ENCODE data around the gene RMC1. TPM values are rescaled to one million over a fixed set of nuclear protein-coding genes. Genes with fewer than 3 reads are reported as not detected.

RMC1 gene
- 10 to 100 TPM; 19.7 to 30.6 (median 23.8) TPM for total RNA-seq

GRCh38 chr18:23503038-23503962 is at the start of gene RMC1:
Gene RMC1, plus strand, starts transcription at chr18:23503511. Its CDS starts 108 bp downstream, at chr18:23503619.
- ATAC-seq (ENCODE audit: low FRiP score) (peak; percentile 99), DNase-seq (ENCODE audit: low spot score) (peak; percentile 91)
- TF ChIP-seq, protein P1, sequence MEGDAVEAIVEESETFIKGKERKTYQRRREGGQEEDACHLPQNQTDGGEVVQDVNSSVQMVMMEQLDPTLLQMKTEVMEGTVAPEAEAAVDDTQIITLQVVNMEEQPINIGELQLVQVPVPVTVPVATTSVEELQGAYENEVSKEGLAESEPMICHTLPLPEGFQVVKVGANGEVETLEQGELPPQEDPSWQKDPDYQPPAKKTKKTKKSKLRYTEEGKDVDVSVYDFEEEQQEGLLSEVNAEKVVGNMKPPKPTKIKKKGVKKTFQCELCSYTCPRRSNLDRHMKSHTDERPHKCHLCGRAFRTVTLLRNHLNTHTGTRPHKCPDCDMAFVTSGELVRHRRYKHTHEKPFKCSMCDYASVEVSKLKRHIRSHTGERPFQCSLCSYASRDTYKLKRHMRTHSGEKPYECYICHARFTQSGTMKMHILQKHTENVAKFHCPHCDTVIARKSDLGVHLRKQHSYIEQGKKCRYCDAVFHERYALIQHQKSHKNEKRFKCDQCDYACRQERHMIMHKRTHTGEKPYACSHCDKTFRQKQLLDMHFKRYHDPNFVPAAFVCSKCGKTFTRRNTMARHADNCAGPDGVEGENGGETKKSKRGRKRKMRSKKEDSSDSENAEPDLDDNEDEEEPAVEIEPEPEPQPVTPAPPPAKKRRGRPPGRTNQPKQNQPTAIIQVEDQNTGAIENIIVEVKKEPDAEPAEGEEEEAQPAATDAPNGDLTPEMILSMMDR (IDR thresholded peaks at IDR 0.05), result no peak

DNA sequence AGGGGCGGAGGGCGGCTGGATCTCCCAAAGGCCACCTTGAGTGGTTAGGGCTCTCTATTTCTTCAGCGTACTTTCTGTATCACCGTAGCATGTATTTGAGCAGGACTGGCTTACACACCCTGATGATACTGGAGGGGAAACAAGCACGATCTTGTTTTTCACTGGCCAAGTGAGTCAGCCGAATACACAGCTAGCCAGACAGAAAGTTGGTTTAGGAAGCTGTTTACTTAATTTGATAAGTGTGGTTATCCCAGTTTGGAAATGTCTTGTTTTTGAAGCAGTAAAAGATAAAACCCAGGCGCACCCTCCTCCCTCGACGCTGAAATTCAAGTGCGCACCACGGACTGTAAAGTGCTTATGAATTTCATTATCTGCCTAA is 49.6 kb upstream of the RMC1 start:
- TF ChIP-seq, protein P1 (IDR thresholded peaks at IDR 0.05), result no peak
- DNase-seq (ENCODE audit: low spot score), result no peak

DNA sequence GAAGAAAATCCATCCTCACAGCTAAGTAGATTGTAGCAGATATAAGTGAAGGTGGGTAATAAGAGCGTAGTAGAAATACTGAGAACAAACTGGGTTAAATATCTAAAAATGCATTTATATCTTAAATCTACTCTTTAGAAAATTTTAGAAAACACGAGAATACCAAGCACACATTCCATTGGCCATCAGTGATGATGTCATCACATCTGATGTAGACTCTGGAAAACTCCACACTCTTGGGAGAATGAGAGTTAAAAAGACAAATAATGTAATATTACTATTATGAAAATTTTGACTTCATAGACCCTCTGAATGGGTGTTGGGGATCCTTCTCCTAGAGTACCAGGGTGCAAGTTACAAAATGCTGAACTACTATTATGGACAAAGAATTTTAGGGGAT is 46.5 kb upstream of the RMC1 start:
- TF ChIP-seq, protein P1 (IDR thresholded peaks at IDR 0.05), result no peak

More for the DNA sequence above, 49.6 kb upstream of the RMC1 start:
- ATAC-seq (ENCODE audit: low FRiP score), result peak; percentile 57

GRCh38 chr18:23458830-23459529 is 44.3 kb upstream of the RMC1 start:
- TF ChIP-seq, protein P1 (IDR thresholded peaks at IDR 0.05), result no peak
- ATAC-seq (ENCODE audit: low FRiP score) (no peak), DNase-seq (ENCODE audit: low spot score) (no peak)

More for the DNA sequence above, 46.5 kb upstream of the RMC1 start:
- DNase-seq (ENCODE audit: low spot score) (no peak), ATAC-seq (ENCODE audit: low FRiP score) (no peak)

DNA sequence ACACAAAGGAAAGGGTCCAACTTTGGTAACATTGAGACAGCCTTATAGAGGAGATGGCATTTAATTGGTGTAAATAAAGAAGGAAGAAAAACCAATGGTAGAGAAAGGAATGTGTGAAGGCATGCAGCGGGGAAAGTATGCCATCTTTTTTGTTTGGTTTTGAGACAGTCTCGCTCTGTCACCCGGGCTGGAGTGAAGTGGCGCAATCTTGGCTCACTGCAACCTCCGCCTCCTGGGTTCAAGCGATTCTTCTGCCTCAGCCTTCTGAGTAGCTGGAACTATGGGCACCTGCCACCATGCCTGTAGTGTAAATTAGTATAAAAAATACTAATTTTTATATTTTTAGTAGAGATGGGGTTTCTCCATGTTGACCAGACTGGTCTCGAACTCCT is 43.8 kb upstream of the RMC1 start:
- ATAC-seq (ENCODE audit: low FRiP score), result no peak
- TF ChIP-seq, protein P1 (IDR thresholded peaks at IDR 0.05), result no peak
- no peak for DNase-seq (ENCODE audit: low spot score)

DNA sequence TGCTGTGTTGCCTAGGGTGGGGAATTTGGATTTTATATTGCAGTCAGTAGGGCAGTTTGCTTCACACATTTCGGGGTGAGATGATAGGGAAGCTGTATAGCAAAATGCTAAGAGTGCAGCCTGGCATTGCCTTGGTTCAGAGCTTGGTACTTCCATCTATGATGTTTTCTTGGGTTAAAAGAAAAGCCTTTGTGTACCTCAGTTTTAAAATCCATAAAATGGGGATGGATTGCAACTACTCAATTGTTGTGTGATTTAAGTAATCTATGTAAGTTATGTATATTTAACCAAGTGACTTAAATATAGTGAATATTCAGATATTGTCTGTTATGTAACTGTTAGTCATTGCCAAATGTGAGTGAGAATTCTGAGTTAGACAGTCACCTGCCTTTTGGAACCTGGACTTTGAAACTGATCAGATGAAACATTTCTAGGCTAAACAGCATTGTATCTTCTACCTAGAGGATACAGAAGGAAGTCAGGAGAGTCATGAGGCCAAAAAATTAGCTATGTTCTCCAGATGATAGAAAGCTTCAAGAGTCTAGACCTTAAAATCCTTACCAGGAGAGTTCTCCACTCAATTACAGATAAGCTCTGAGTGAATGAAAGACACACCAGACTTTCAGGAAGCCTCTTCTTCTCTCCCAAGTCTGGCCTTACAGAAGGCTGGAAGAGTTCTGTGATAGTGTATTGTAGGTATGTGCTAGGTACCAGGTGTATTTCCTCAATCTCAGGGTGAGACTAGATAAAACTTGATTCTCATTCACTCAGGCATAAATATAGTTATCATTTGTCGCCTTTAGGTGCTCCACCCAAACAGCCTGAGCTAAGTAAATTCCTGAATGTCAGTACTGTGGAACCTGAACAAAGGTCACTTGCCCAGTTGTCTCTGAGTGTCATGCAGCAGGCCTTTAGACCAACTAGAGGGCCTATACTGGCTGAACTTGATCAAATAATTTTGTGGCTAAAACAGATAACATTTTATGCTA is 42.7 kb upstream of the RMC1 start:
- no peak for ATAC-seq (ENCODE audit: low FRiP score)

More for the DNA sequence above, 42.7 kb upstream of the RMC1 start:
- TF ChIP-seq, protein P1 (IDR thresholded peaks at IDR 0.05), result no peak
- DNase-seq (ENCODE audit: low spot score), result no peak
